ENCODE data around the gene TBX2.

TBX2 gene

GRCh38 chr17:61456061-61456681 is 56.5 kb downstream of the TBX2 start:
- intact Hi-C loops (cut with DNase I; ENCODE audit: low total_unique reads) = no loop called here
- H3K9me3 ChIP-seq = no peaks in the 10 kb centered on the region
- H3K27ac ChIP-seq = no peak overlapping the region
- H3K4me1 ChIP-seq = peaks cover 0 to 31% (median 16%) of the 10 kb centered on the region in 4 donors
- H3K27me3 ChIP-seq = peaks cover 0 to 69% of the 10 kb centered on the region in 2 donors
- H3K4me3 ChIP-seq = no peak overlapping the region
- no peak for TF ChIP-seq CTCF (IDR thresholded peaks at IDR 0.05)
- no peaks in the 10 kb centered on the region for H3K36me3 ChIP-seq
- DNase-seq = no peak

GRCh38 chr17:61456688-61457225 is 57.1 kb downstream of the TBX2 start:
- no peak overlapping the region for H3K27ac ChIP-seq
- H3K27me3 ChIP-seq = peaks cover 0 to 67% of the 10 kb centered on the region in 2 donors
- no peak for DNase-seq
- H3K9me3 ChIP-seq = no peaks in the 10 kb centered on the region
- no peak for TF ChIP-seq CTCF (IDR thresholded peaks at IDR 0.05)
- H3K4me3 ChIP-seq = no peak overlapping the region
- peaks cover 0 to 28% (median 14%) of the 10 kb centered on the region in 4 donors for H3K4me1 ChIP-seq
- intact Hi-C loops (cut with DNase I; ENCODE audit: low total_unique reads) = no loop called here
- no peaks in the 10 kb centered on the region for H3K36me3 ChIP-seq

- Histone ChIP-seq H3K4me1 (peaks cover 0 to 28% (median 14%) of the 10 kb centered on the region in 4 donors), H3K27ac (no peak overlapping the region), H3K27me3 (peaks cover 0 to 67% of the 10 kb centered on the region in 2 donors), H3K36me3 (no peaks in the 10 kb centered on the region), H3K4me3 (no peak overlapping the region), H3K9me3 (no peaks in the 10 kb centered on the region)
- intact Hi-C loops (cut with DNase I; ENCODE audit: low total_unique reads) = no loop called here
- TF ChIP-seq CTCF (IDR thresholded peaks at IDR 0.05) = no peak
- no peak for DNase-seq
Measured at GRCh38 chr17:61457226-61457983, 57.8 kb downstream of the TBX2 start.

GRCh38 chr17:61458000-61458399 is 58.4 kb downstream of the TBX2 start:
- no peak for DNase-seq
- no peaks in the 10 kb centered on the region for H3K9me3 ChIP-seq
- no peaks in the 10 kb centered on the region for H3K36me3 ChIP-seq
- no peak for TF ChIP-seq CTCF (IDR thresholded peaks at IDR 0.05)
- no peak overlapping the region for H3K4me3 ChIP-seq
- H3K27ac ChIP-seq = no peak overlapping the region
- peaks cover 0 to 67% of the 10 kb centered on the region in 2 donors for H3K27me3 ChIP-seq
- H3K4me1 ChIP-seq = peaks cover 0 to 26% (median 12%) of the 10 kb centered on the region in 4 donors
- intact Hi-C loops (cut with DNase I; ENCODE audit: low total_unique reads) = no loop called here

- intact Hi-C loops (cut with DNase I; ENCODE audit: low total_unique reads) = no loop called here
- Histone ChIP-seq H3K9me3 (no peaks in the 10 kb centered on the region), H3K27me3 (peaks cover 0 to 70% of the 10 kb centered on the region in 2 donors), H3K36me3 (no peaks in the 10 kb centered on the region), H3K4me3 (no peak overlapping the region), H3K27ac (no peak overlapping the region), H3K4me1 (peaks cover 0 to 26% (median 12%) of the 10 kb centered on the region in 4 donors)
- DNase-seq = no peak
- TF ChIP-seq CTCF (IDR thresholded peaks at IDR 0.05) = no peak
Measured at GRCh38 chr17:61458421-61459141, 58.9 kb downstream of the TBX2 start.
